Lower leg skin (tissue), 3 donors: ENCODE results near the gene VWA8.

Source experiments
- POLR2A ChIP-seq, 2 donors: fragments of 450-650 bp; IDR thresholded peaks; one replicate each; pipeline ENCODE4 v1.6.1; 2016 to 2017; ENCODE audit warnings: antibody characterized with exemption in 2 of 2, mild to moderate bottlenecking in 1 of 2, moderate library complexity in 1 of 2
- TF ChIP-seq, protein P1 (sequence below), 3 donors: fragments of 450-650 bp; IDR thresholded peaks; one replicate each; pipeline ENCODE4 v1.5.1; 2016; ENCODE audit warnings: antibody characterized with exemption in 3 of 3, mild to moderate bottlenecking in 3 of 3, moderate library complexity in 2 of 3

DNA sequence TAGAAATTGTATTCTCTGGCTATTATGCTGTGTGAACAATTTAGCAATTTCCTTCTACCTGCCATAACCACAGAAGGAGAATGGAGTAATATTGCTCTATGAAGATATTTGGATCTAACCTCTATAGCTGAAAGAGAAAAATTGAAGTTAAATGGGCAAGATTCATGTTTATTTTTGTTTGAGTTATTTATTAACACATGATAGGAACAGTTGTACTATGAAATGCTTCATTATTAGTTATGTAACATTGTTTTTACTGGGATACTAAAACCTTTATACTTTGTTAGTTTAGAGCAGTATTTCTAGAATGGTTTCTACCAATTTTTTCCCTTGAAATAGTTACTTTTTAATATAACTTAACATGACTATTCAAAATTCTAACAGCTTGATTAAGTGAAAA, 27.3 kb upstream of the VWA8 start:
- TF ChIP-seq, protein P1, sequence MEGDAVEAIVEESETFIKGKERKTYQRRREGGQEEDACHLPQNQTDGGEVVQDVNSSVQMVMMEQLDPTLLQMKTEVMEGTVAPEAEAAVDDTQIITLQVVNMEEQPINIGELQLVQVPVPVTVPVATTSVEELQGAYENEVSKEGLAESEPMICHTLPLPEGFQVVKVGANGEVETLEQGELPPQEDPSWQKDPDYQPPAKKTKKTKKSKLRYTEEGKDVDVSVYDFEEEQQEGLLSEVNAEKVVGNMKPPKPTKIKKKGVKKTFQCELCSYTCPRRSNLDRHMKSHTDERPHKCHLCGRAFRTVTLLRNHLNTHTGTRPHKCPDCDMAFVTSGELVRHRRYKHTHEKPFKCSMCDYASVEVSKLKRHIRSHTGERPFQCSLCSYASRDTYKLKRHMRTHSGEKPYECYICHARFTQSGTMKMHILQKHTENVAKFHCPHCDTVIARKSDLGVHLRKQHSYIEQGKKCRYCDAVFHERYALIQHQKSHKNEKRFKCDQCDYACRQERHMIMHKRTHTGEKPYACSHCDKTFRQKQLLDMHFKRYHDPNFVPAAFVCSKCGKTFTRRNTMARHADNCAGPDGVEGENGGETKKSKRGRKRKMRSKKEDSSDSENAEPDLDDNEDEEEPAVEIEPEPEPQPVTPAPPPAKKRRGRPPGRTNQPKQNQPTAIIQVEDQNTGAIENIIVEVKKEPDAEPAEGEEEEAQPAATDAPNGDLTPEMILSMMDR (IDR thresholded peaks at IDR 0.05), result no peak
- TF ChIP-seq POLR2A (IDR thresholded peaks at IDR 0.05), result no peak
